ENCODE results near the gene FUT8. TPM values are rescaled to one million over a fixed set of nuclear protein-coding genes. Genes with fewer than 3 reads are reported as not detected.

Gene FUT8
- total and polyA plus RNA-seq, 2 of the 8 experiments (the other 6 are each of a cell fraction or from before 2014, with no cell fraction given) = 10.5 to 25.1 TPM

DNA sequence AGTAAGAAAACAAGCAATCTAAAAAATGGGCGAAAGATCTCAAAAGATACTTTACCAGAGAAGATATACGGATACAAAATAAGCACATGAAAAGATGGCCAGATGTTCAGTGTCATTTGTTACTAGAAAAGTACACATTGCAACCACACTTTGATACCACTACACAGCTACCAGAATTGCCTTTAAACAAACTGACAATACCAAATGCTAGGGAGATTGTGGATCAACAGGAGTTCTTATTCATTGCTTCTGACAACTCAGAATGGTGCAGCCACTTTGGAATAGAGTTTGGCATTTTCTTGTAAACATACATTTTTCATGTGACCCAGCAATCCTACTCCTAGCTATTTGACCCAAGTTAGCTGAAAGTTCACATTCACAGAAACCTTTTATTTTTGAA, 136.3 kb downstream of the FUT8 start:
- 0 out of 7 replicates have a peak, but pooled peaks cover 0 to 2% (median 0%) of the 10 kb centered on the region in 4 experiments for H3K4me1 ChIP-seq (replicated peaks in 1 of 4; ENCODE audit: control insufficient read depth in 3 of 4, insufficient read depth in 4 of 4, low read length in 3 of 4)
- no peak overlapping the region for H2BK15ac ChIP-seq (ENCODE audit: low read length)
- H3K36me3 ChIP-seq (ENCODE audit: control insufficient read depth in 2 of 4, insufficient read depth in 4 of 4, low read length in 3 of 4) = no peaks in the 10 kb centered on the region
- H3K4me3 ChIP-seq (ENCODE audit: extremely low read depth in 1 of 4, insufficient read depth in 2 of 4, low read depth in 3 of 4, low read length in 4 of 4) = no peak overlapping the region
- H3K23ac ChIP-seq (ENCODE audit: insufficient read length) = no peak overlapping the region
- H4K20me1 ChIP-seq (replicated peaks in 1 of 2; ENCODE audit: control insufficient read depth in 1 of 2, insufficient read depth in 2 of 2, low read length in 2 of 2) = no peaks in the 10 kb centered on the region
- H3K4ac ChIP-seq (replicated peaks; ENCODE audit: insufficient read length, low read depth, low read length) = no peak overlapping the region
- no peak overlapping the region for H4K5ac ChIP-seq (ENCODE audit: insufficient read length, low read depth, low read length)
- ChIA-PET POLR2A (ENCODE audit: partially characterized antibody) (no interaction called here), CTCF (ENCODE audit: partially characterized antibody) (interaction anchor here (0.6 to 0.7 kb wide), 2 partner anchors 60 to 445 kb away, joined by 3 read pairs; no protein-coding TSS in a partner anchor)
- H2BK12ac ChIP-seq (ENCODE audit: low read depth, low read length) = no peak overlapping the region
- H3K9me3 ChIP-seq (ENCODE audit: insufficient read depth in 2 of 2, low read depth in 1 of 2, low read length in 1 of 2) = no peaks in the 10 kb centered on the region
- H3K79me1 ChIP-seq (ENCODE audit: low read depth, low read length) = no peaks in the 10 kb centered on the region
- H2BK5ac ChIP-seq (ENCODE audit: low read depth, low read length) = no peak overlapping the region
- H2BK120ac ChIP-seq (replicated peaks; ENCODE audit: low read depth, low read length) = no peak overlapping the region
- H3K9ac ChIP-seq (replicated peaks in 1 of 4; ENCODE audit: extremely low read depth in 1 of 4, low read depth in 3 of 4, low read length in 3 of 4) = no peak overlapping the region
- H3K23me2 ChIP-seq (ENCODE audit: low read depth, low read length) = no peaks in the 10 kb centered on the region
- no peak overlapping the region for H3K14ac ChIP-seq (ENCODE audit: insufficient read length)
- no peak overlapping the region for H3K56ac ChIP-seq (replicated peaks; ENCODE audit: insufficient read length, low read depth, low read length)
- no peaks in the 10 kb centered on the region for H3K79me2 ChIP-seq (ENCODE audit: control insufficient read depth in 1 of 2, insufficient read depth in 2 of 2, low read length in 2 of 2)
- 85% methylated on average over 2 of the region's 2 CpGs; no CpG with 5 or more reads in 1 of the 2 experiments for WGBS, 2 experiments (ENCODE audit: extremely low coverage in 1 of 2, insufficient coverage in 1 of 2, insufficient read length in 1 of 2, insufficient replicate concordance in 2 of 2, low coverage in 1 of 2, low lambda C conversion rate in 2 of 2, missing lambda C conversion rate in 1 of 2)
- H3K27ac ChIP-seq (ENCODE audit: low read depth, low read length) = no peak overlapping the region
- H3K4me2 ChIP-seq (ENCODE audit: insufficient read depth in 1 of 2, low read depth in 2 of 2, low read length in 2 of 2) = no peak overlapping the region
- H3K18ac ChIP-seq (ENCODE audit: extremely low read depth, low read length) = no peak overlapping the region
- H4K8ac ChIP-seq (ENCODE audit: extremely low read depth, insufficient read depth, low read length) = no peak overlapping the region
- no peak for DNase-seq (ENCODE audit: low read depth in 1 of 2, low spot score in 2 of 2)
- no peak for FAIRE-seq
- H2AK5ac ChIP-seq (ENCODE audit: low read depth, low read length) = no peak overlapping the region
- no peak overlapping the region for H2BK20ac ChIP-seq (ENCODE audit: low read length)
- H2AFZ ChIP-seq (ENCODE audit: low read length) = no peak overlapping the region
- no peak overlapping the region for H4K91ac ChIP-seq (replicated peaks; ENCODE audit: insufficient read length, low read length)
- no peaks in the 10 kb centered on the region for H3K27me3 ChIP-seq (replicated peaks in 1 of 4; ENCODE audit: control insufficient read depth in 3 of 4, extremely low read depth in 1 of 4, insufficient read depth in 3 of 4, low read length in 3 of 4)
- TF ChIP-seq CREB1 (IDR thresholded peaks at IDR 0.05) (no peak), POLR2A (IDR thresholded peaks at IDR 0.05; ENCODE audit: control extremely low read depth in 1 of 2, low read depth in 2 of 2, low read length in 2 of 2) (no peak), HDAC6 (IDR thresholded peaks at IDR 0.05; ENCODE audit: low read depth, low read length) (no peak), TCF12 (IDR thresholded peaks at IDR 0.05; ENCODE audit: low read depth, low read length) (no peak), JUND (IDR thresholded peaks at IDR 0.05; ENCODE audit: low read length) (no peak), SIN3A (conservative IDR thresholded peaks at IDR 0.05 in 1 of 2, IDR thresholded peaks at IDR 0.05 in 1 of 2; ENCODE audit: low read depth in 1 of 2, low read length in 2 of 2) (no peak), CTBP2 (IDR thresholded peaks at IDR 0.05; ENCODE audit: borderline replicate concordance, insufficient read depth, insufficient read length, low read length) (no peak), CBX5 (IDR thresholded peaks at IDR 0.05; ENCODE audit: low read depth, low read length) (no peak), POU5F1 (IDR thresholded peaks at IDR 0.05; ENCODE audit: low read depth, low read length) (no peak), YY1 (IDR thresholded peaks at IDR 0.05; ENCODE audit: low read depth, low read length) (no peak), CHD1 (IDR thresholded peaks at IDR 0.05; ENCODE audit: low read depth, low read length) (no peak), RXRA (IDR thresholded peaks at IDR 0.05; ENCODE audit: insufficient read depth, low read depth, low read length) (no peak)
- TF ChIP-seq, protein P1, sequence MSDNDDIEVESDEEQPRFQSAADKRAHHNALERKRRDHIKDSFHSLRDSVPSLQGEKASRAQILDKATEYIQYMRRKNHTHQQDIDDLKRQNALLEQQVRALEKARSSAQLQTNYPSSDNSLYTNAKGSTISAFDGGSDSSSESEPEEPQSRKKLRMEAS (IDR thresholded peaks at IDR 0.05) = no peak
- TF ChIP-seq, protein P2, sequence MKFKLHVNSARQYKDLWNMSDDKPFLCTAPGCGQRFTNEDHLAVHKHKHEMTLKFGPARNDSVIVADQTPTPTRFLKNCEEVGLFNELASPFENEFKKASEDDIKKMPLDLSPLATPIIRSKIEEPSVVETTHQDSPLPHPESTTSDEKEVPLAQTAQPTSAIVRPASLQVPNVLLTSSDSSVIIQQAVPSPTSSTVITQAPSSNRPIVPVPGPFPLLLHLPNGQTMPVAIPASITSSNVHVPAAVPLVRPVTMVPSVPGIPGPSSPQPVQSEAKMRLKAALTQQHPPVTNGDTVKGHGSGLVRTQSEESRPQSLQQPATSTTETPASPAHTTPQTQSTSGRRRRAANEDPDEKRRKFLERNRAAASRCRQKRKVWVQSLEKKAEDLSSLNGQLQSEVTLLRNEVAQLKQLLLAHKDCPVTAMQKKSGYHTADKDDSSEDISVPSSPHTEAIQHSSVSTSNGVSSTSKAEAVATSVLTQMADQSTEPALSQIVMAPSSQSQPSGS (IDR thresholded peaks at IDR 0.05; ENCODE audit: low read length) = no peak

Measured in H1 (cell line).